Endothelial cell (in vitro differentiated cells): ENCODE results near the gene CUX1. TPM values are rescaled to one million over a fixed set of nuclear protein-coding genes. Genes with fewer than 3 reads are reported as not detected.
"Not testable (repeated sequence)": the region's sequence is repeated elsewhere in the genome, so short reads cannot be mapped to it uniquely, and the experiment has no call there.

Source experiments
- DNase-seq: peaks from one replicate; pipeline ENCODE4 v3.0.0; 2021; ENCODE audit warnings: low spot score
- H3K27ac Mint-ChIP-seq: one replicate; pipeline ENCODE4 v1.8.0; 2021; ENCODE audit warnings: mixed read lengths, inconsistent platforms; ENCODE audit not compliant: unreplicated experiment
- H3K27me3 Mint-ChIP-seq: one replicate; pipeline ENCODE4 v1.8.0; 2021; ENCODE audit warnings: mild to moderate bottlenecking, moderate library complexity, mixed read lengths, inconsistent platforms; ENCODE audit not compliant: unreplicated experiment
- H3K36me3 Mint-ChIP-seq: one replicate; pipeline ENCODE4 v1.8.0; 2021; ENCODE audit warnings: mild to moderate bottlenecking, low read depth, mixed read lengths, inconsistent platforms; ENCODE audit not compliant: unreplicated experiment
- H3K4me1 Mint-ChIP-seq: one replicate; pipeline ENCODE4 v1.8.0; 2021; ENCODE audit warnings: mild to moderate bottlenecking, mixed read lengths, inconsistent platforms; ENCODE audit not compliant: unreplicated experiment
- H3K4me3 Mint-ChIP-seq: one replicate; pipeline ENCODE4 v1.8.0; 2021; ENCODE audit warnings: mild to moderate bottlenecking, mixed read lengths, inconsistent platforms; ENCODE audit not compliant: unreplicated experiment
- H3K9me3 Mint-ChIP-seq: one replicate; pipeline ENCODE4 v1.8.0; 2021; ENCODE audit warnings: mixed read lengths, inconsistent platforms; ENCODE audit not compliant: unreplicated experiment
- total RNA-seq: library from RNA; stranded (reverse); fragmentation: NEBNext Ultra II Directional; extraction: Animal tissue kit (Norgen Biotek cat#: 25700); gene quantifications from one replicate; pipeline ENCODE4 v1.2.1, GENCODE V29; 2021; ENCODE audit not compliant: unreplicated experiment
- TF ChIP-seq, protein P1 (sequence below): fragments of 200-600 bp; sonication (generic); IDR thresholded peaks from one replicate; pipeline ENCODE4 v1.5.0; 2021; ENCODE audit warnings: antibody characterized with exemption; ENCODE audit not compliant: unreplicated experiment

Gene CUX1
- total RNA-seq, 1 donor from 2014 or later = 43.7 TPM

DNA sequence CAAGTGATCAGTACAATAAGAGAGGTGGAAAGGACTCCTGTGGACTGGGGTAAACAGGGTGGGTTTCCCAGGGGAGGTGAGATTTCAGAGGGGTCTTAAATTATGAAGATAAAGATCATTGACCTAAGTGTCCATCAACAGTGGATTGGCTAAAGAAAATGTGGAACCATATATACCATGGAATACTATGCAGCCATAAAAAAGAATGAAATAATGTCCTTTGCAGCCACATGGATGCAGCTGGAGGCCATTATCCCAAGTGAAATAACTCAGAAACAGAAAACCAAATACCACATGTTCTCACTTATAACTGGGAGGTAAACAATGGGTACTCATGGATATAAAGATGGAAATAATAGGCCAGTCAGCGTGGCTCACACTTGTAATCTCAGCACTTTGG lies 28.9 kb upstream of the CUX1 start:
- H3K4me1 Mint-ChIP-seq = peaks cover 5% of the 10 kb centered on the region
- no peak for DNase-seq
- no peaks in the 10 kb centered on the region for H3K36me3 Mint-ChIP-seq
- H3K4me3 Mint-ChIP-seq = no peak overlapping the region
- H3K9me3 Mint-ChIP-seq = no peaks in the 10 kb centered on the region
- H3K27ac Mint-ChIP-seq = no peak overlapping the region
- H3K27me3 Mint-ChIP-seq = peaks cover 3% of the 10 kb centered on the region
- TF ChIP-seq, protein P1, sequence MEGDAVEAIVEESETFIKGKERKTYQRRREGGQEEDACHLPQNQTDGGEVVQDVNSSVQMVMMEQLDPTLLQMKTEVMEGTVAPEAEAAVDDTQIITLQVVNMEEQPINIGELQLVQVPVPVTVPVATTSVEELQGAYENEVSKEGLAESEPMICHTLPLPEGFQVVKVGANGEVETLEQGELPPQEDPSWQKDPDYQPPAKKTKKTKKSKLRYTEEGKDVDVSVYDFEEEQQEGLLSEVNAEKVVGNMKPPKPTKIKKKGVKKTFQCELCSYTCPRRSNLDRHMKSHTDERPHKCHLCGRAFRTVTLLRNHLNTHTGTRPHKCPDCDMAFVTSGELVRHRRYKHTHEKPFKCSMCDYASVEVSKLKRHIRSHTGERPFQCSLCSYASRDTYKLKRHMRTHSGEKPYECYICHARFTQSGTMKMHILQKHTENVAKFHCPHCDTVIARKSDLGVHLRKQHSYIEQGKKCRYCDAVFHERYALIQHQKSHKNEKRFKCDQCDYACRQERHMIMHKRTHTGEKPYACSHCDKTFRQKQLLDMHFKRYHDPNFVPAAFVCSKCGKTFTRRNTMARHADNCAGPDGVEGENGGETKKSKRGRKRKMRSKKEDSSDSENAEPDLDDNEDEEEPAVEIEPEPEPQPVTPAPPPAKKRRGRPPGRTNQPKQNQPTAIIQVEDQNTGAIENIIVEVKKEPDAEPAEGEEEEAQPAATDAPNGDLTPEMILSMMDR = no peak

DNA sequence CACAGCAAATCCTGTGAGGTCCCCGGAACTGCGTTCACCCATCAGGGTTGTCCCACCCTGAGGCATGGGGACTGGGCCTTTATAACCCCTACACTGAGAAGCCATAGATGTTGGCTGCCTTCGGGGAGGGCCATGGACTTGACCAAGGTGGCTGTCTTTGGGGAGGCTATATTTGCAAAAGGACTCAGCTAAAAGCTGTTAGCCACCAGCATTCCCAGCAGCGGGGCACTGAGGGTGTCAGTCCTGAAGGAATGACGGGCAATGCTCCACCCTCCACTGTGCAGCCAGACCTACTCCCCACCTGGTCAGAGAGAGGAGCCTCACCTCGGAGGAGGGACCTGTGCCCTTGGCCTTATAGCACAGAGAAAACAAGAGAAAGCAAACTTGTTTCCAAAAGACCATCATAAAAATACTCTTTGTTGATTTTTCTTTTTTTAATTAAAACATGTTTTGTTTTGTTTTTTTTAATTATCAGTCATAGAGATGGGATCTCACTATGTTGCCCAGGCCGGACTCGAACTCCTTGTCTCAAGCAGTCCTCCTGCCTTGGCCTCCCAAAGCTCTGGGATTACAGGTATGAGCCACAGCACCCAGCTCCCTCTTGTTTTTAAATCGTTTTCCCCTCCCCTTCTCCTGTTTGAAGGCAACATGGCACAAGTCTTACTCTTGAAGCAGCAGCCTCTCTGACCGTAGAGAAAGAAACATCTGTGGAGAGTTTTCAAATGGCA lies 26.7 kb upstream of the CUX1 start:
- Mint-ChIP-seq H3K36me3 (no peaks in the 10 kb centered on the region), H3K4me1 (no peaks in the 10 kb centered on the region), H3K27ac (no peak overlapping the region), H3K9me3 (no peaks in the 10 kb centered on the region), H3K27me3 (peaks cover 8% of the 10 kb centered on the region), H3K4me3 (no peak overlapping the region)
- DNase-seq = no peak
- TF ChIP-seq, protein P1 = no peak

DNA sequence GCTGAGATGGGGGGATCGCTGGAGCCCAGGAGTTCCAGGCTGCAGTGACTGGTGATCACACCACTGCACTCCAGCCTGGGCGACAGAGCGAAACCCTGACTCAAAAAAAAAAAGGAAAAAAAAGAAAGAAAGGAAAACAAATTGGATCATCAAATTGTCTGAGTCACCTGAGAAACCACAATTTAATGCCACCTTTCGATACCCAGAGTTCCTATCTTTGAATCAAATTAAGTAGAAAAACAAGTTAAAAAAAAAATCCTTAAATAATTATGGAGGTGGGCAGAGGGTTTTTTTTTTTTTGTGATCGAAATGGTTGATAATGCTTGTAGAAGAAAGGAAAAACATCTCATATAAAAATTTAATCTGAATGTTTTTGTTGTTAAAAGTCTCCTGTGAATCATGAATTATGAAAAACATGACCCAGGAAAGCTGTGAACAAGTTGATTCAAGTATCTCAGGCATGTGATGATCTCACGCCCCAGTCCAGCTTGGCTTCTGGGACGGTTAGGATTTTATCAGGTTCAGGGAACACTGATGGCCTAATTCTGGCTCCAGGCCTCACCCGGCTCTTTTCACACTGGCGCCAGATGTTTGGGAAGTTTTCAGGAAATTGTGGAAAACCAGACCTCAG lies 25.3 kb upstream of the CUX1 start:
- no peaks in the 10 kb centered on the region for H3K9me3 Mint-ChIP-seq
- H3K4me1 Mint-ChIP-seq = no peaks in the 10 kb centered on the region
- no peak overlapping the region for H3K4me3 Mint-ChIP-seq
- no peaks in the 10 kb centered on the region for H3K36me3 Mint-ChIP-seq
- no peak for DNase-seq
- TF ChIP-seq, protein P1 = no peak
- H3K27me3 Mint-ChIP-seq = peaks cover 11% of the 10 kb centered on the region
- H3K27ac Mint-ChIP-seq = no peak overlapping the region

DNA sequence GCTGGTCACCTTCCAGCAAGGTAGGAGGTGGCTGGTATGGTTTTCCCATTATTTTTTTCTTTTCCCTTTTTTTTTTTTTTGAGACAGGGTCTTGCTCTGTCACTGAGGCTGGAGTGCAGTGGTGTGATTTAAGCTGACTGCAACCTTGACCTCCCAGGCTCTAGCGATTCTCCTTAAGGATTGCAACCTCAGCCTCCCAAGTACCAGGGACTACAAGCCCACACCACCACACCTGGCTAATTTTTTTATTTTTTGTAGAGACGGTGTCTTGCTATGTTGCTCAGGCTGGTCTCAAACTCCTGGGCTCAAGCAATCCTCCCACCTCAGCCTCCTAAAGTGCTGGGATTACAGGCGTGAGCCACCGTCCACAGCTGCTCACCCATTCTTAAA lies 24.7 kb upstream of the CUX1 start:
- H3K36me3 Mint-ChIP-seq, H3K27me3 Mint-ChIP-seq, H3K4me1 Mint-ChIP-seq, H3K4me3 Mint-ChIP-seq, DNase-seq, H3K9me3 Mint-ChIP-seq, H3K27ac Mint-ChIP-seq: not testable (repeated sequence)

DNA sequence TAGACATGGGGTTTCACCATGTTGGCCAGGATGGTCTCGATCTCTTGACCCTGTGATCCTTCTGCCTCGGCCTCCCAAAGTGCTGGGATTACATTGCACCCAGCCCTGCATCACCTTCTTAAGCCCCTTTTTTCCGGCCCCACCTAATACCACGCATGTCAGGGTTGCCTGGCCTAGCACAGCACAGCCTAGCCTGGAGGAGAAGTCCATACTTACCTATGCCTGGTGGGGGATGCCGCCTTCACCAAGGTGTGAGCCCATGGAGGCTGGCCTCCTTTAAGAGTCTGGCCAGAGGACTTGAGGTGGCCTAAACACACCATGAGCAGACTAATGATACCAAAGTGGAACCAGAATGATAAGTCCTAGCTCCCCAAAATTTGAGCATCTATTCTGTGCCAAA lies 22.0 kb upstream of the CUX1 start:
- TF ChIP-seq, protein P1 = no peak
- Mint-ChIP-seq H3K4me3 (no peak overlapping the region), H3K27ac (no peak overlapping the region), H3K9me3 (no peaks in the 10 kb centered on the region), H3K36me3 (no peaks in the 10 kb centered on the region), H3K4me1 (no peaks in the 10 kb centered on the region), H3K27me3 (peaks cover 9% of the 10 kb centered on the region)
- DNase-seq = no peak

DNA sequence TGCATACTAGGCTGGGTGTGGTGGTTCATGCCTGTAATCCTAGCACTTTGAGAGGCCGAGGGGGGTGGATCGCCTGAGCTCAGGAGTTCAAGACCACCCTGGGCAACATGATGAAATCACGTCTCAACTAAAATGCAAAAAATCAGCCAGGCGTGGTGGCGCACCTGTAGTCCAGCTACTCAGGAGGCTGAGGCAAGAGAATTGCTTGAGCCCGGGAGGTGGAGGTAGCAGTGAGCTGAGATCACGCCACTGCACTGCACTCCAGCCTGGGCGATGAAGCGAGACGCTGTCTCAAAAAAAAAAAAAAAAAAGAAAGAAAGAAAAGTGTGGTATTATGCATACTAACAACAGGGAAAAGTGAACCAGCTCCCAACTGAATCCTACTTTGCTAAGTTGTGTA lies 19.3 kb upstream of the CUX1 start:
- not testable (repeated sequence) for H3K4me3 Mint-ChIP-seq, H3K36me3 Mint-ChIP-seq, H3K4me1 Mint-ChIP-seq, DNase-seq, H3K9me3 Mint-ChIP-seq, H3K27me3 Mint-ChIP-seq, H3K27ac Mint-ChIP-seq
